ENCODE results near the gene PI4KA.
"Not testable (repeated sequence)": the region's sequence is repeated elsewhere in the genome, so short reads cannot be mapped to it uniquely, and the experiment has no call there.

Gene PI4KA

DNA sequence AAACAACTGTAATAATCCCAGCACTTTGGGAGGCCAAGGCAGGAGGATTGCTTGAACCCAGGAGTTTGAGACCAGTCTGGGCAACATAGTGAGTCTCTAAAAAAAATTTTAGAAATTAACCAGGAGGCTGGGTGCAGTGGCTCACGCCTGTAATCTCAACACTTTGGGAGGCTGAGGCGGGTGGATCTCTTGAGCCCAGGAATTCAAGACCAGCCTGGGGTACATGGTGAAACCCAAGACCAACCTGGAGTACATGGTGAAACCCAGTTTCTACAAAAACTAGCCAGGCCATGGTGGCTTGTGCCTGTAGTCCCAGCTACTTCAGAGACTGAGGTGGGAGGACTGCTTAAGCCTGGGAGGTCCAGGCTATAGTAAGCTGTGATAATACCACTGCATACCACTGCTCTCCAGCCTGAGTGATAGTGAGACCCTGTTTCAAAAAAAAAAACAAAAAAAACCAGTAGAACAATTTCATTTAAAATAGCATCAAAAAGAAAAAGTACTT is 11.2 kb downstream of the PI4KA start:
- Mint-ChIP-seq H3K4me1 (ENCODE audit: low read depth) (peaks cover 5% of the 10 kb centered on the region), H3K27ac (no peak overlapping the region), H3K9me3 (no peaks in the 10 kb centered on the region), H3K4me3 (no peak overlapping the region), H3K27me3 (ENCODE audit: low read depth) (no peaks in the 10 kb centered on the region), H3K36me3 (ENCODE audit: low read depth) (no peaks in the 10 kb centered on the region)
- no peak for DNase-seq (ENCODE audit: low spot score)

GRCh38 chr22:20844055-20845037 is 14.3 kb downstream of the PI4KA start:
- Mint-ChIP-seq H3K9me3 (no peaks in the 10 kb centered on the region), H3K4me1 (ENCODE audit: low read depth) (peaks cover 21% of the 10 kb centered on the region), H3K27ac (no peak overlapping the region), H3K4me3 (no peak overlapping the region), H3K27me3 (ENCODE audit: low read depth) (no peaks in the 10 kb centered on the region), H3K36me3 (ENCODE audit: low read depth) (no peaks in the 10 kb centered on the region)
- DNase-seq (ENCODE audit: low spot score), result no peak

DNA sequence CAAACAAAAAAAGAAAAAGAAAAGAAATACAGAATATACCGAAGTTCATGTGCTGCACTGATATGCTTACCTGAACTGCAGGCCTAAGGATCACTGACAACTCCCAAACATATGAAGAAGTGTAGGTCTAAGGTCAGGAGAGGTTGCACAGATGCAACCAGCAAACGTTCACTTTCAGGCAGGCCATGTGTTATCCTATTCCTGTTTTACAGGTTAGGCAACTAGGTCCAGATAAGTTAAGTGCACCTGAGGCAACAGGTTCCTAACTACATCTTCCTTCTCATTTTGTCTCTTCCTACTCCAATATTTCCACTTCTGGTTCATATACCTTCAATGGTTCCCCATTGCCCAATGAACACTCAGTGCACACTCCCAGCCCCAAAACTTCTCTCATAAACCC is 15.1 kb downstream of the PI4KA start:
- Mint-ChIP-seq H3K27ac (no peak overlapping the region), H3K27me3 (ENCODE audit: low read depth) (no peaks in the 10 kb centered on the region), H3K9me3 (no peaks in the 10 kb centered on the region), H3K36me3 (ENCODE audit: low read depth) (no peaks in the 10 kb centered on the region), H3K4me1 (ENCODE audit: low read depth) (peaks cover 22% of the 10 kb centered on the region), H3K4me3 (no peak overlapping the region)
- DNase-seq (ENCODE audit: low spot score), result no peak

DNA sequence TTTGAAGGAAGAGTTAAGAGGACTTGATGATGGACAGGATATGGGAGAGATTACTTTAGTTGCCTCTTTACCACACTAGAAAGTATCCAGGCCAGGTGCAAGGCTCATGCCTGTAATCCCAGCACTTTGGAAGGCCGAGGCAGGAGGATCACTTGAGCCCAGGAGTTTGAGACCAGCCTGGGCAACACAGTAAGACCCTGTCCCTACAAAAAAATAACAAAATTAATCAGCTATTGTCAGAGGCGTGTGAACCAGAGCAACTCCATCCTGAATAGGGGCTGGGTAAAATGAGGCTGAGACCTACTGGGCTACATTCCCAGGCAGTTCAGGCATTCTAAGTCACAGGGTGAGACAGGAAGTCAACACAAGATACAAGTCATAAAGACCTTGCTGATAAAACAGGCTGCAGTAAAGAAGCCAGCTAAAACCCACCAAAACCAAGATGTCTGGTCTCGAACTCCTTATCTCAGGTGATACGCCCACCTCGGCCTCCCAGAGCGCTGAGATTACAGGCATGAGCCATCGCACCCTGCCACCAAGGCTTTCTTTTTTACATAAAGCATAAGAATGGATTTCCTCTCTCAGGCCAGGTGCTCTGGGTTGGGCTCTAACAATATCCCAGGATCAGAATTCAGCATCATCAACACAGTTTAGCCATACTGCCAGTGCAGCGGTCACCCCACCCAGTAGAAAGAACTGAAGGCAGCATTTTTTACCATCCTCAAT is 17.8 kb downstream of the PI4KA start:
- Mint-ChIP-seq H3K4me1 (ENCODE audit: low read depth) (peaks cover 28% of the 10 kb centered on the region), H3K4me3 (no peak overlapping the region), H3K27ac (peak overlapping the region; percentile 15), H3K9me3 (no peaks in the 10 kb centered on the region), H3K27me3 (ENCODE audit: low read depth) (no peaks in the 10 kb centered on the region), H3K36me3 (ENCODE audit: low read depth) (no peaks in the 10 kb centered on the region)
- DNase-seq (ENCODE audit: low spot score), result peak; percentile 47

GRCh38 chr22:20839837-20840645 is 18.6 kb downstream of the PI4KA start:
- no peaks in the 10 kb centered on the region for H3K27me3 Mint-ChIP-seq (ENCODE audit: low read depth)
- H3K4me3 Mint-ChIP-seq, result no peak overlapping the region
- no peak for DNase-seq (ENCODE audit: low spot score)
- peak overlapping the region; percentile 15 for H3K27ac Mint-ChIP-seq
- no peaks in the 10 kb centered on the region for H3K36me3 Mint-ChIP-seq (ENCODE audit: low read depth)
- H3K4me1 Mint-ChIP-seq (ENCODE audit: low read depth), result peaks cover 28% of the 10 kb centered on the region
- no peaks in the 10 kb centered on the region for H3K9me3 Mint-ChIP-seq

DNA sequence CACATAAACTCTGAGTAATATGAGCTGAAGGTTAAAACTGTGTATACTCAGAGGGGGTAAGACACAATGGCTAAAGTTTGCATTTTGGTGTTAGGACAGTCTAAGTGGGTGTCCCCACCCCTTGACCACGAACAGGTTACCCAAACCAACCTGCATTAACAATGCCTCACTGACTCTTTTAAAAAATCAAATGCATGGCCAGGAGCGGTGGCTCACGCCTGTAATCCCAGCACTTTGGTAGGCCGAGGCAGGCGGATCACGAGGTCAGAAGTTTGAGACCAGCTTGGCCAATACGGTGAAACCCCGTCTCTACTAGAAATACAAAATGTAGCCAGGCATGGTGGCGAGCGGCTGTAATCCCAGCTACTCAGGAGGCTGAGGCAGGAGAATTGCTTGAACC is 19.3 kb downstream of the PI4KA start:
- not testable (repeated sequence) for H3K9me3 Mint-ChIP-seq; H3K4me3 Mint-ChIP-seq; H3K36me3 Mint-ChIP-seq (ENCODE audit: low read depth); DNase-seq (ENCODE audit: low spot score); H3K27ac Mint-ChIP-seq; H3K27me3 Mint-ChIP-seq (ENCODE audit: low read depth)
- H3K4me1 Mint-ChIP-seq (ENCODE audit: low read depth), result peaks cover 28% of the 10 kb centered on the region

- Mint-ChIP-seq H3K4me1 (ENCODE audit: low read depth) (peaks cover 25% of the 10 kb centered on the region), H3K27me3 (ENCODE audit: low read depth) (no peaks in the 10 kb centered on the region), H3K36me3 (ENCODE audit: low read depth) (peaks cover 16% of the 10 kb centered on the region), H3K9me3 (no peaks in the 10 kb centered on the region), H3K27ac (no peak overlapping the region), H3K4me3 (no peak overlapping the region)
- DNase-seq (ENCODE audit: low spot score), result no peak
Measured at GRCh38 chr22:20836987-20837823, 21.4 kb downstream of the PI4KA start.

DNA sequence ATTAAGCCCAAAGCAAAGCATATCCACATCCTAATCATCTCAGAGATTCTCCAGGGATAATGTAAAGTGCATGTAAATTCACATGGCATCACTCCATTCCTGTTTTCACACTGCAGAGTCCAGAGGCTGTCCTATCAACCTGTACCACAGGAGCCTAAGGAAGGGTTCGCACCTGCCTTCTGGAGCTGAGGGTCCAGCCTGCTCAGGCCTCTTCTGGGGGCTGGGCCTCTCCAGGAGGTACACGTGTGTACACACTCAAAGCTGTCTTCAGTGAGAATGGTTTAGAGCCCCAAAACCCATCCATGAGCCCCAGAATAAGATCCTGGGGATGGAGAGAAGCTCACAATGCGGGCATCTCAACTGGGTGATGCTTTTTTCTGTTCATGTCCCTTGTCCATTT is 23.9 kb downstream of the PI4KA start:
- H3K9me3 Mint-ChIP-seq, result no peaks in the 10 kb centered on the region
- H3K4me3 Mint-ChIP-seq, result no peak overlapping the region
- peaks cover 33% of the 10 kb centered on the region for H3K36me3 Mint-ChIP-seq (ENCODE audit: low read depth)
- peak overlapping the region; percentile 31 for H3K27ac Mint-ChIP-seq
- DNase-seq (ENCODE audit: low spot score), result no peak
- H3K4me1 Mint-ChIP-seq (ENCODE audit: low read depth), result peaks cover 9% of the 10 kb centered on the region
- H3K27me3 Mint-ChIP-seq (ENCODE audit: low read depth), result no peaks in the 10 kb centered on the region

DNA sequence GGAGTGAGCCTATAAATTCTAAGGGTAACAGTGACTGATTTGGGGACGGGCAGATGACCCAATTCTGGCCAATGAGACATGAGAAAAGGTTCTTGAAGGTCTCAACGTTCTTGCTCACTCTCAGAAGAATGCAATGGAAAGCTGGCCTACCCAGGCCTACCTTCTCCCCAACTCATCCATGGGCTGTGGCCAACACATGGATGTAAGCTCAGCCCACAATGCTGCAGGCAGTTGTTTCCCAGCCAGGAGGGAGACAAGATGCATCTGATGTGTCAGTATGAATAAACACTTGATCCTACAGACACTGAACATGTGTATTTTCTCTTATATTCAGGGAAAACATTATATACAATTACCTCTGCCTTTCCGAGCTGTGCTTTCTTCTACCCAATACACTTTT is 24.4 kb downstream of the PI4KA start:
- peaks cover 7% of the 10 kb centered on the region for H3K4me1 Mint-ChIP-seq (ENCODE audit: low read depth)
- no peak overlapping the region for H3K27ac Mint-ChIP-seq
- H3K27me3 Mint-ChIP-seq (ENCODE audit: low read depth), result no peaks in the 10 kb centered on the region
- peaks cover 35% of the 10 kb centered on the region for H3K36me3 Mint-ChIP-seq (ENCODE audit: low read depth)
- DNase-seq (ENCODE audit: low spot score), result no peak
- H3K4me3 Mint-ChIP-seq, result no peak overlapping the region
- no peaks in the 10 kb centered on the region for H3K9me3 Mint-ChIP-seq

DNA sequence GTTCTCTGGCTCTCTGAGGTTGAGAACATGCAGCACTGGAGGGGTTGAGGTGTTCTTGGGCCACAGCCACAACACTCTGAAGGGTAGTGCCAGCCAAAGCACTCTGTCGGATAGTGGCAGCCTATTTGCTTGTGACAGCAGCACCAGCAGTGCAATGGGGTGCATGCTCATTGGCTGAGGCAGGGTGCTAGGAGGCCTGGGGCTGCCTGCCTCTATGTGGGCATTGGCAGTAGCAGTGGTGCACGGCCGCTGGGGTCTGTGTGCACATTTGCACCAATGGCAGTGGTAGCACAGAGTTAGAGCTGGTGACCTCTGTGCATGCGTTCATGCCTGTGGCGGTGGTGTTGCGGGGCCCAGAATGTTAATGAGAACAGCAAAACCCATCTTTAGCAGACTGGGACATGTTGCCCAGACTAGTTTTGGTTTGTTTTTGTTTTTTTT is 25.4 kb downstream of the PI4KA start:
- DNase-seq (ENCODE audit: low spot score), result no peak
- no peaks in the 10 kb centered on the region for H3K9me3 Mint-ChIP-seq

GRCh38 chr22:20829491-20830134 is 29.0 kb downstream of the PI4KA start:
- DNase-seq (ENCODE audit: low spot score), result no peak
- H3K4me3 Mint-ChIP-seq, result no peak overlapping the region
- no peaks in the 10 kb centered on the region for H3K9me3 Mint-ChIP-seq
- H3K27me3 Mint-ChIP-seq (ENCODE audit: low read depth), result no peaks in the 10 kb centered on the region
- H3K27ac Mint-ChIP-seq, result no peak overlapping the region
- peaks cover 50% of the 10 kb centered on the region for H3K36me3 Mint-ChIP-seq (ENCODE audit: low read depth)
- no peaks in the 10 kb centered on the region for H3K4me1 Mint-ChIP-seq (ENCODE audit: low read depth)

More for the DNA sequence above, 25.4 kb downstream of the PI4KA start:
- Mint-ChIP-seq H3K36me3 (ENCODE audit: low read depth) (peaks cover 42% of the 10 kb centered on the region), H3K4me1 (ENCODE audit: low read depth) (peaks cover 3% of the 10 kb centered on the region), H3K27ac (no peak overlapping the region), H3K27me3 (ENCODE audit: low read depth) (no peaks in the 10 kb centered on the region), H3K4me3 (no peak overlapping the region)

DNA sequence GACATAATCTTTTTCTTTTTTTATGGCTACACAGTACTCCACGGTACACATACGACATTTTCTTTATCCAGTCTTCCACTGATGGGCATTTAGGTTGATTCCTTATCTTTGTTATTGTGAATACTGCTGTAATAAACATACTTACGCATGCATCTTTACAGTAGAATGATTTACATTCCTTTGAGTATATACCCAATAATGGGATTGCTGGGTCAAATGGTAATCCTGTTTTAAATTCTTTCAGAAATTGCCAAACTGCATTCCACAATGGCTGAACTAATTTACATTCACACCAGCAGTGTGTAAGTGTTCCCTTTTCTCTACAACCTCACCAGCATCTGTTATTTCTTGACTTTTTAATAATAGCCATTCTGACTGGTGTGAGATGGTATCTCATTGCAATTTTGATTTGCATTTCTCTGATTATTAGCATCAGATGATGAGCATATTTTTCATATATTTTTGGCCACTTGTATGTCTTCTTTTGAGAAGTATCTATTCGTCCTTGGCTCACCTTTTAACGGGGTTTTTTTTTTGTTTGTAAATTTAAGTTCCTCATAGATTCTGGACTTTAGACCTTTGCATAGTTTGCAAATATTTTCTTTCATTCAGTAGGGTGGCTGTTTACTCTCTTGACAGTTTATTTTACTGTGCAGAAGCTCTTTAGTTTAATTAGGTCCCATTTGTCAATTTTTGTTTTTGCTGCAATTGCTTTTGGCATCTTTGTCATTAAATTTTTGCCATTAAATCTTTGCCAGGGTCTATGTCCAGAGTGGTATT is 32.0 kb downstream of the PI4KA start:
- peaks cover 37% of the 10 kb centered on the region for H3K36me3 Mint-ChIP-seq (ENCODE audit: low read depth)
- not testable (repeated sequence) for H3K4me1 Mint-ChIP-seq (ENCODE audit: low read depth); DNase-seq (ENCODE audit: low spot score); H3K4me3 Mint-ChIP-seq; H3K27me3 Mint-ChIP-seq (ENCODE audit: low read depth); H3K9me3 Mint-ChIP-seq; H3K27ac Mint-ChIP-seq
